GM12874 (cell line): ENCODE results near the gene SULT1B1.

Experiments
- TF ChIP-seq, protein P1 (sequence below): IDR thresholded peaks from 2 replicates; pipeline ENCODE4 v1.5.1; 2011; ENCODE audit warnings: low read depth, mild to moderate bottlenecking, control low read depth, low read length, moderate library complexity; ENCODE audit not compliant: insufficient read depth

SULT1B1 gene

DNA sequence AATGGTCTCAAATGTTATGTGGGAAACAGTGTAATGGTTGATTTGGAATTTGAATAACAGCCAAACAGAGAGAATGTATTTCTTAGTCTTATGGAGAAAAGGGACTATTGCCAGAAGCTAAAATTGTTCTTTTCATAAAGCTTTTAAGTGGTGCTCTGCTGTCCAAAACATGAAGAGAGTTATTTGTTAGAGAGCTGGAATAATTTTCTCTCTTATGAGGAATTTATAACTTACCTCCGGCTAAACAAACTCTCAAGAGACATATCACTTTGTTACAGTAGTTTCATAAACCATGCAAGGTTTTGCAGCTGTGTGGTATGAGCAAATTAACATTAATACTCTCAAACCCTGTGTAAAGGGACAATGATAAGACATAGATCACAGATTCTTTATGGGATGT is 28.6 kb downstream of the SULT1B1 start:
- TF ChIP-seq, protein P1, sequence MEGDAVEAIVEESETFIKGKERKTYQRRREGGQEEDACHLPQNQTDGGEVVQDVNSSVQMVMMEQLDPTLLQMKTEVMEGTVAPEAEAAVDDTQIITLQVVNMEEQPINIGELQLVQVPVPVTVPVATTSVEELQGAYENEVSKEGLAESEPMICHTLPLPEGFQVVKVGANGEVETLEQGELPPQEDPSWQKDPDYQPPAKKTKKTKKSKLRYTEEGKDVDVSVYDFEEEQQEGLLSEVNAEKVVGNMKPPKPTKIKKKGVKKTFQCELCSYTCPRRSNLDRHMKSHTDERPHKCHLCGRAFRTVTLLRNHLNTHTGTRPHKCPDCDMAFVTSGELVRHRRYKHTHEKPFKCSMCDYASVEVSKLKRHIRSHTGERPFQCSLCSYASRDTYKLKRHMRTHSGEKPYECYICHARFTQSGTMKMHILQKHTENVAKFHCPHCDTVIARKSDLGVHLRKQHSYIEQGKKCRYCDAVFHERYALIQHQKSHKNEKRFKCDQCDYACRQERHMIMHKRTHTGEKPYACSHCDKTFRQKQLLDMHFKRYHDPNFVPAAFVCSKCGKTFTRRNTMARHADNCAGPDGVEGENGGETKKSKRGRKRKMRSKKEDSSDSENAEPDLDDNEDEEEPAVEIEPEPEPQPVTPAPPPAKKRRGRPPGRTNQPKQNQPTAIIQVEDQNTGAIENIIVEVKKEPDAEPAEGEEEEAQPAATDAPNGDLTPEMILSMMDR = no peak

DNA sequence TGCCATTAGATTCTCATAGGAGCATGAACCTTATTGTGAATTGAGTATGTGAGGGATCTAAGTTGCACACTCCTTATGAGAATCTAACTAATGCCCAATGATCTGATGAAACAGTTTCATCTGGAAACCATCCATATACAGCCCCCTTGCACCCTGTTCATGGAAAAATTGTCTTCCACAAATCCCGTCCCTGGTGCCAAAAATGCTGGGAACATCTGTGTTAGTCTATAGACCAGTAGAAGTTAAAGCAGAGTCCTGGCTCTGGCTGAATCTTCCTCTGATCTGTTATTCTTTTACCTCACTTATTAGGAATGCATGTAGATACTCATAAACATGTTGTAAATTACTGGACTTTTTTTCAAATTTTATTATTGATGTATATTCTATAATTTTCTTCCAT is 29.2 kb downstream of the SULT1B1 start:
- TF ChIP-seq, protein P1 = no peak

DNA sequence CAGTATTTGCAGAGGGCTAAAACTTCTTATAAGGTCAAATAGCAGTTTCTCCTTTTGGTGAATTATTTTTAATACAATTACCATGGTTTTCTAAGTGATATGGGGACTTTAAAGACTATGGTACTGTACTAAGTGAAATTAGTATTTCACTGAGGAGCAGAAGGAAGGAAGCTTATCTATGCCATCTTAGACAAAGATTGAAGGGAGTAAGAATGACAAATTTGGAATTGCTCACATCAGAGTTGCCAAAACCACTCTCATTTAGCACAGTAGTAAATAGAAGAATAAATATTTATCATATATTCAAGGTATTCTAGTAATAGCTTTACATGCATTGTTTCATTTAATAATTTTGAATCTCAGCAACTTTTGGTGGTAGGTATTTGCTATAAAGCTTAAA is 30.4 kb downstream of the SULT1B1 start:
- TF ChIP-seq, protein P1 = no peak

GRCh38 chr4:69727926-69728325 is 32.5 kb downstream of the SULT1B1 start:
- TF ChIP-seq, protein P1 = no peak

- TF ChIP-seq, protein P1 = no peak
Observed at GRCh38 chr4:69727426-69727825, 33.0 kb downstream of the SULT1B1 start.

DNA sequence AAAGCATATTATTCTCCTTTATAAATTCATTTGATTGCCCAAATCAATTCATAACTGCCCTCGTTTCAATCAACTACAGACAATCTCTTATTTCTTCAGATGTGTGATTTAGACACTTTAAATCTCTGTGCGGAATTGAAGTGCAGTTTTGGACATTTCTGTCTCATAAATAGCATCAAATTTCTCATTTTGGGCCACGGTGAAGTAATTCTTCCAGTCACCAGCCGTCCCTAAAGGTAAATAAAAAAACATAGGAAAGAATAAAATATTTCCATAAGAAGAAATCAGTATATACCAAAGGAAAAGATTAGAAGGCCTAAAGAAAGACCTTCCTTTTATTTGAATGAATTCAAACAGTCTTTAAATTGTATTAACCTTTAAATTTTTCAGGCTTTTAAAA is 33.4 kb downstream of the SULT1B1 start:
- TF ChIP-seq, protein P1 = no peak

DNA sequence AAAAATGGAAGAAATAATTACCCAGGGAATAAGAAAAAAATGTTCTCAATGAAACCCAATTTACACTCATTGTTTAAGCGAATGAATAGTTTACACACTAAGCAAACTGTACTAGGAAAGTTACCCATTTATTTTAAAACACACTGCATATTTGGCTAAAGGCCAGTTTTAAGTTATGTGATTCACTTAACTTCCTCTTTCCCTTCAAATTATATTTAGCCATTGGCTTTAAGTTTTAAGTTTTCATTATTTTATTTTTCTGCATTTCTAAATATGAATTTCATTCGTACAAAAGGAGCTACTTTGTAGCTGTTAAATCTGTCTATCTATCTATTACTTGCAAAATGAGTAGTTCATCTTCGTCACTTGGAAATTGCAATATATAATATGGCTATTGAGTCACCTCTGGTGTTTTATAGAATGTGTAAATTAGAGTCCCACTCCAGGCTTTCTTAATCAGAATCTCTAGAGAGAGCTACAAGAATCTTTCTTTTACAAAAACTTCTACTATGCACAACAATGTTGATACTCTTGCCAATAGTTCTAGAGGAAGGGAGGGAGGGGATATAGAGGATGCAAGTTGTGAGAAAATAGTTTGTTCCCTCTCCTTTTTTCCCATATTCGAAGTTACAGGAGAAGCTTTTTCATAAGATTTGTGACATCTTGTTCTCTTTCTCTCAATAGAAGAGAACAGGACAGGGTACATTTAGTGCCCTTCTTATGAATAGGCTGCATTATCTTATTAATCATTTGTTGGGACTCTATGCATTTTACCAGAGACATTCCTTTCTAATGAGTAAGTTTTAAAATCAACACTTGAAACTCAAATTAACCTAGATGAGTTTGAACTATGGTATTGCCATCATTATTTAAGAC is 41.8 kb downstream of the SULT1B1 start:
- TF ChIP-seq, protein P1 = no peak
